Ascending aorta (tissue), 2 donors: ENCODE measurements around the gene ZNRF3. TPM values are rescaled to one million over a fixed set of nuclear protein-coding genes. Genes with fewer than 3 reads are reported as not detected.

ENCODE experiments used
- DNase-seq, 2 donors: peaks; one replicate each; pipeline ENCODE4 v3.0.0-alpha.2; 2019; ENCODE audit warnings: low spot score in 2 of 2
- H3K27ac ChIP-seq, 2 donors: fragments of 200-600 bp; sonication (generic); one replicate each; pipeline ENCODE4 v1.5.1; 2016 to 2017; ENCODE audit warnings: mild to moderate bottlenecking in 1 of 2
- H3K27me3 ChIP-seq: fragments of 200-600 bp; sonication (generic); one replicate; pipeline ENCODE4 v1.5.1; 2017
- H3K36me3 ChIP-seq, 2 donors: fragments of 200-600 bp; sonication (generic); one replicate each; pipeline ENCODE4 v1.5.1; 2016
- H3K4me1 ChIP-seq, 2 donors: fragments of 200-600 bp; sonication (generic); one replicate each; pipeline ENCODE4 v1.5.1; 2016 to 2017; ENCODE audit warnings: mild to moderate bottlenecking in 1 of 2
- H3K4me3 ChIP-seq, 2 donors: fragments of 200-600 bp; sonication (generic); one replicate each; pipeline ENCODE4 v1.5.1; 2016 to 2017; ENCODE audit warnings: mild to moderate bottlenecking in 1 of 2
- H3K9me3 ChIP-seq, 2 donors: fragments of 200-600 bp; sonication (generic); one replicate each; pipeline ENCODE4 v1.5.1; 2016
- intact Hi-C: fragments of 100-400 bp; cut with DNase I; formaldehyde crosslinking; loops from one replicate; pipeline ENCODE4 v1.15.1; 2023
- total RNA-seq: library from RNA; depleted of rRNA; stranded (reverse); fragments of >200 nt; gene quantifications from one replicate; pipeline ENCODE4 v1.1.0, GENCODE V29; 2016
- TF ChIP-seq, protein P1 (sequence below), 3 experiments: fragments of 200-600 bp in 2 of 3; fragments of 450-650 bp in 1 of 3; sonication (generic) in 2 of 3; IDR thresholded peaks; one replicate each; pipeline ENCODE4 v1.5.1; 2016 to 2019; ENCODE audit warnings: antibody characterized with exemption in 3 of 3, mild to moderate bottlenecking in 1 of 3, moderate library complexity in 1 of 3

ZNRF3 gene
- total RNA-seq, 1 donor from 2014 or later: 49.1 TPM

DNA sequence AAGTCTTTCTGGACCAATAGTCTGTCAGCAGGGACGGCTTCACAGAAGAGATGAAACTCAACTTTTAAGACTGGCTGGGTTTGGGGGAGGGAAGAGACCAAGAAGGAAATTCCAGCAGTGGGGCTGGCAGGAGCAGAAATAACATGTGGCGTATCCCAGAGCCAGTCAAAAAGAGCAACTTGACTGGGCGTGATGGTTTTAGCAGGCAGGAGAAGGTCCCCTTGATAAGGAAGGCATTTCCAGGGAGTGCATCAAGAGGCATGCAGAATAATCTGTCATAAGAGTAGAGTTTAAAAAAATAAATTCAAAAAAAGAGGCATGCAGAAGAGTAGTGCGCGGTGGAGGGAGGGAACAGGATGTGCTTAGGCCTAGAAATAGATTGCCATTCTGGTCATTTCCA, 125.8 kb downstream of the ZNRF3 start:
- no peak for DNase-seq
- H3K27ac ChIP-seq: peak overlapping the region; percentile 35 to 74
- no peaks in the 10 kb centered on the region for H3K36me3 ChIP-seq
- H3K9me3 ChIP-seq: no peaks in the 10 kb centered on the region
- intact Hi-C loops: loop anchor here (1.0 kb wide), 1 partner anchor 21 kb away; no protein-coding TSS in a partner anchor
- no peaks in the 10 kb centered on the region for H3K27me3 ChIP-seq
- TF ChIP-seq, protein P1, sequence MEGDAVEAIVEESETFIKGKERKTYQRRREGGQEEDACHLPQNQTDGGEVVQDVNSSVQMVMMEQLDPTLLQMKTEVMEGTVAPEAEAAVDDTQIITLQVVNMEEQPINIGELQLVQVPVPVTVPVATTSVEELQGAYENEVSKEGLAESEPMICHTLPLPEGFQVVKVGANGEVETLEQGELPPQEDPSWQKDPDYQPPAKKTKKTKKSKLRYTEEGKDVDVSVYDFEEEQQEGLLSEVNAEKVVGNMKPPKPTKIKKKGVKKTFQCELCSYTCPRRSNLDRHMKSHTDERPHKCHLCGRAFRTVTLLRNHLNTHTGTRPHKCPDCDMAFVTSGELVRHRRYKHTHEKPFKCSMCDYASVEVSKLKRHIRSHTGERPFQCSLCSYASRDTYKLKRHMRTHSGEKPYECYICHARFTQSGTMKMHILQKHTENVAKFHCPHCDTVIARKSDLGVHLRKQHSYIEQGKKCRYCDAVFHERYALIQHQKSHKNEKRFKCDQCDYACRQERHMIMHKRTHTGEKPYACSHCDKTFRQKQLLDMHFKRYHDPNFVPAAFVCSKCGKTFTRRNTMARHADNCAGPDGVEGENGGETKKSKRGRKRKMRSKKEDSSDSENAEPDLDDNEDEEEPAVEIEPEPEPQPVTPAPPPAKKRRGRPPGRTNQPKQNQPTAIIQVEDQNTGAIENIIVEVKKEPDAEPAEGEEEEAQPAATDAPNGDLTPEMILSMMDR (IDR thresholded peaks at IDR 0.05): no peak
- H3K4me3 ChIP-seq: no peak overlapping the region
- peaks cover 8 to 38% of the 10 kb centered on the region in 2 donors for H3K4me1 ChIP-seq

DNA sequence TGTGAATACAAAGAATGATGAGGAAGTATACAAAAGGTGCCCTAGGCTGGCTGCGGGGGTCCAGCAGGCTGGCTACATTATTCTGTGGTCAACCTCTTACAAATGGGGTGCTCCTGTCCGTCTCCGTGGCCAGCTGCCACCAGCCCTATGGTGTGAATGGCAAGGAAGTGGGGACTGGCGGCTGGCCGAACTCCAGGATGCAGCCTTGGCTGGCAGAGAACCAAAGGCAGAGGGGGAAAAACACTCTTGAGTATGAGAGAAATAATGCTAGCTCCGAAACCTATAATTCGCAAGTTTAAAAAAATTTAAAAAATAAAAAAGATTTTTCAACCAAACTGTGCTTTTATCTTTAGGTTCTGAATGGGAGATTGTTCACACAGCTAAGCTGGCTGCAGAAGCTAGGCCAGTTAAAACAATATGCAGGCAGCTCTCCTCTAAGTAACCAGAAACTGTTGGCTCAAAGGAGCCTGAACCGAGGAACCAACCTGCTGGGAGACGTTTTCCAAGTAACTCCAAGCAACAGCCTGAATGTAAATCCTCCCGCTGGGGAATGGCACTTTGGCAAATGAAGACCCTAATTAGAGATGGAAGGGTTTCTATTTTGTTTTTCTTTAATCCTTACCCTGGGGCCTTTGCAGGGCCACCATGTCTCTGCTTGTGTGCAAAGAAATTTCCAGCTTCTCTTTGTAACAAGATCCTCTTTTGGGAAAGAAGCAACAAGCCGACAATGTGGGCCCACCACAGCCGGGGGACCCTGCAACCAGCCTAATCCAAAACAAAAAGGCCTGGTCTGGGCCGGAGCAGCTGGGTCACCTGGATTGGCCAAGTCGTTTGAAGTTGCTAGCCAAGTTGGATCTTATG, 128.1 kb downstream of the ZNRF3 start:
- Histone ChIP-seq H3K27me3 (no peaks in the 10 kb centered on the region), H3K4me3 (no peak overlapping the region), H3K9me3 (no peaks in the 10 kb centered on the region), H3K27ac (peak overlapping the region; percentile 39 to 53), H3K36me3 (no peaks in the 10 kb centered on the region), H3K4me1 (peaks cover 0 to 31% of the 10 kb centered on the region in 2 donors)
- TF ChIP-seq, protein P1 (IDR thresholded peaks at IDR 0.05): no peak
- intact Hi-C loops: no loop called here
- DNase-seq: no peak

DNA sequence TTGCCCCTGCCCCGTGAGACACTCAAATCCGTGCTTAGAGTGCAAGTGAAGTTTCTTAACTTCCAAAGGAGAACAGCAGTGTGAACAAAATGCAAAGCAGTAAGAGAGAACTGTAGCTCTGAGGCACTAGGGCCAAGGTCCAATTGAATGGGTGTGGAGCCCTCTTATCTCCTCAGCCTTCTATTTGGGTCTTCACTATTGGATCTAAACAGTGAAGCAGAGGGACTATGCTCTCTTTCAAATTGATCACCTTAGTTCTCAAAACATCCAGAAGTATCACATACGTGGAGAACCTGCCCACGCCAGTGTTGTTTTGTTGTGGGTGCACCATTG, 128.7 kb downstream of the ZNRF3 start:
- H3K36me3 ChIP-seq: no peaks in the 10 kb centered on the region

DNA sequence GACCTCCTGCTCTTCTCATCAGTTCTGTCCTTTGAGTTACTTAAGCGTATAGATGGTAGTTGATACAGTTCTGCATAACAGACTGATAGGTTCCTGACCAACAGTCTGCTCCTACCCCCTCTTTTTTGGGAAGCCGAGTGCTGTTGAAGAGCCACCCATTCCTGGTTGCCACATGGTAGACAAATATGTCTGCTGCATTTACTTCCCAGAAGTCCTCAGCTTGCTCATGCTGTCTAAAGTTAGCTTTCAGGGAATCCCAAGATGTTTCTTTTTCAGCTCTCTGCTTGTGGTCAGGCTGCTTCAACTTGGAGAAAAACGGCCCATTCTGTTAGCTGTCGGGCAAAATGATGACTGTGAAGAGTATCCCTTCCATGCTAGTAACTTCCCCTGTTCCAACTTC, 129.6 kb downstream of the ZNRF3 start:
- Histone ChIP-seq H3K9me3 (no peaks in the 10 kb centered on the region), H3K4me1 (peaks cover 0 to 31% of the 10 kb centered on the region in 2 donors), H3K27me3 (no peaks in the 10 kb centered on the region), H3K27ac (no peak overlapping the region), H3K36me3 (no peaks in the 10 kb centered on the region), H3K4me3 (no peak overlapping the region)
- intact Hi-C loops: no loop called here
- TF ChIP-seq, protein P1 (IDR thresholded peaks at IDR 0.05): no peak
- no peak for DNase-seq

More for the DNA sequence above, 128.7 kb downstream of the ZNRF3 start:
- H3K4me1 ChIP-seq: peaks cover 0 to 31% of the 10 kb centered on the region in 2 donors
- H3K4me3 ChIP-seq: no peak overlapping the region
- no peaks in the 10 kb centered on the region for H3K9me3 ChIP-seq
- TF ChIP-seq, protein P1 (IDR thresholded peaks at IDR 0.05): no peak
- no peaks in the 10 kb centered on the region for H3K27me3 ChIP-seq
- DNase-seq: no peak
- intact Hi-C loops: no loop called here
- H3K27ac ChIP-seq: peak overlapping the region in 1 of 2 donors; percentile 11

DNA sequence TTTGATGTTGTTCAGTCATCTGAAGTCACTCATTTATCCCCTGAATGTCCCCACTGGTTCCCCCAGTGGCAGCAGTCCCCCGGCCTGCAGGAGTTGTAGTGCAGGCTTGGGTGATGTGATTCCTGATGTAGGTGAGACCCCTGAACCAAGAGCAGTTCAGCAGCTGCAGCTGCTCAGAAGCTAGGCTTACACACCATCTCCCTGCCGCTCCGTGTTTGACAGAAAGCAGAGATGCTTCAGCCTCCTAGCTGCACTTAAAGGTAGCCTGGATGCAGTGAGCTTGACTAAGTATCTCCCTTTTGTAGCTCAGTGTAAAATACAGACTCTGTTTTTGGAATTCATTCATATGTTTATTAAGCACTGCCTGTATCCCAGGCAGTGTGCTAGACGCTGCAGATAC, 130.9 kb downstream of the ZNRF3 start:
- DNase-seq: no peak
- H3K4me3 ChIP-seq: no peak overlapping the region
- TF ChIP-seq, protein P1 (IDR thresholded peaks at IDR 0.05): no peak
- H3K9me3 ChIP-seq: no peaks in the 10 kb centered on the region
- no peaks in the 10 kb centered on the region for H3K27me3 ChIP-seq
- no peak overlapping the region for H3K27ac ChIP-seq
- H3K4me1 ChIP-seq: peaks cover 0 to 26% of the 10 kb centered on the region in 2 donors
- intact Hi-C loops: no loop called here
- H3K36me3 ChIP-seq: no peaks in the 10 kb centered on the region
